Prostate gland (tissue), 2 donors: ENCODE results near the gene SFI1. TPM values are rescaled to one million over a fixed set of nuclear protein-coding genes. Genes with fewer than 3 reads are reported as not detected.
"Not testable (repeated sequence)": the region's sequence is repeated elsewhere in the genome, so short reads cannot be mapped to it uniquely, and the experiment has no call there.

Experiments used
- DNase-seq: peaks from one replicate; pipeline ENCODE4 v3.0.0-alpha.2; 2019; ENCODE audit warnings: low spot score
- H3K27ac ChIP-seq, 2 donors: fragments of 200-600 bp; sonication (generic); 2 replicates each; pipeline ENCODE4 v1.5.1; 2017 to 2019
- H3K27me3 ChIP-seq: fragments of 200-600 bp; sonication (generic); replicated peaks from 2 replicates; pipeline ENCODE4 v1.5.1; 2019; ENCODE audit not compliant: insufficient read depth
- H3K36me3 ChIP-seq, 2 donors: fragments of 200-600 bp; sonication (generic); 1 replicate in 1 of 2; 2 replicates in 1 of 2; pipeline versions ENCODE4 v1.5.1 to v1.8.1; 2017 to 2019
- H3K4me1 ChIP-seq: fragments of 200-600 bp; sonication (generic); replicated peaks from 2 replicates; pipeline ENCODE4 v1.5.1; 2019
- H3K4me3 ChIP-seq, 2 donors: fragments of 200-600 bp; sonication (generic); 2 replicates each; pipeline ENCODE4 v1.5.1; 2017 to 2019
- H3K9me3 ChIP-seq: fragments of 200-600 bp; sonication (generic); 2 replicates; pipeline ENCODE4 v1.5.1; 2017
- CTCF ChIP-seq, 4 experiments: fragments of 200-600 bp in 2 of 4; fragments of 450-650 bp in 2 of 4; sonication (generic) in 2 of 4; IDR thresholded peaks; 1 replicate in 3 of 4; 2 replicates in 1 of 4; pipeline ENCODE4 v1.5.1; 2016 to 2019; ENCODE audit warnings: antibody characterized with exemption in 4 of 4, mild to moderate bottlenecking in 2 of 4, moderate library complexity in 2 of 4
- POLR2A ChIP-seq: fragments of 450-650 bp; IDR thresholded peaks from one replicate; pipeline ENCODE4 v1.6.1; 2016; ENCODE audit warnings: antibody characterized with exemption, mild to moderate bottlenecking
- POLR2AphosphoS5 ChIP-seq: sonication (generic); formaldehyde crosslinking; IDR thresholded peaks from one replicate; pipeline ENCODE4 v1.6.1; 2017; ENCODE audit warnings: antibody characterized with exemption
- WGBS: methylation state at CpG from one replicate; pipeline ENCODE4 v1.1.5; 2018; 5-methylcytosine and 5-hydroxymethylcytosine counted together
- intact Hi-C: fragments of 100-400 bp; cut with DNase I; formaldehyde crosslinking; loops from one replicate; pipeline ENCODE4 v1.14.2; 2022
- total RNA-seq, 2 donors: library from RNA; depleted of rRNA; stranded (reverse); fragments of >200 nt; gene quantifications; one replicate each; pipeline ENCODE4 v1.1.0, GENCODE V29; 2016

Gene SFI1
- total RNA-seq, 2 donors from 2014 or later: 21.5 to 68.8 TPM

GRCh38 chr22:31509061-31509762 is 12.9 kb downstream of the SFI1 start:
- WGBS: 90% methylated on average over 6 of the region's 6 CpGs

GRCh38 chr22:31520051-31520450 is 23.7 kb downstream of the SFI1 start:
- no peaks in the 10 kb centered on the region for H3K4me1 ChIP-seq
- H3K27ac ChIP-seq: no peak overlapping the region
- no peak for DNase-seq
- H3K36me3 ChIP-seq: no peaks in the 10 kb centered on the region
- intact Hi-C loops: no loop called here
- 78% methylated on average over 4 of the region's 4 CpGs for WGBS
- TF ChIP-seq POLR2AphosphoS5: no peak
- TF ChIP-seq POLR2A: no peak
- TF ChIP-seq CTCF (IDR thresholded peaks at IDR 0.05): no peak
- no peaks in the 10 kb centered on the region for H3K27me3 ChIP-seq
- H3K9me3 ChIP-seq: no peaks in the 10 kb centered on the region
- no peak overlapping the region for H3K4me3 ChIP-seq

More at GRCh38 chr22:31509061-31509762, 12.9 kb downstream of the SFI1 start:
- H3K27ac ChIP-seq: no peak overlapping the region
- intact Hi-C loops: no loop called here
- H3K4me3 ChIP-seq: no peak overlapping the region
- no peaks in the 10 kb centered on the region for H3K4me1 ChIP-seq
- no peaks in the 10 kb centered on the region for H3K9me3 ChIP-seq
- H3K27me3 ChIP-seq: no peaks in the 10 kb centered on the region
- H3K36me3 ChIP-seq: no peaks in the 10 kb centered on the region
- no peak for TF ChIP-seq POLR2A
- no peak for TF ChIP-seq CTCF (IDR thresholded peaks at IDR 0.05)
- no peak for TF ChIP-seq POLR2AphosphoS5
- DNase-seq: no peak

GRCh38 chr22:31524132-31524531 is 27.8 kb downstream of the SFI1 start:
- H3K27ac ChIP-seq, DNase-seq, H3K9me3 ChIP-seq, H3K27me3 ChIP-seq, H3K4me1 ChIP-seq, H3K4me3 ChIP-seq, H3K36me3 ChIP-seq, intact Hi-C loops: not testable (repeated sequence)
- WGBS: 93% methylated on average over 5 of the region's 5 CpGs

- Histone ChIP-seq H3K27me3 (no peaks in the 10 kb centered on the region), H3K9me3 (no peaks in the 10 kb centered on the region), H3K36me3 (no peaks in the 10 kb centered on the region), H3K4me1 (no peaks in the 10 kb centered on the region), H3K4me3 (no peak overlapping the region), H3K27ac (no peak overlapping the region)
- 92% methylated on average over 7 of the region's 7 CpGs for WGBS
- DNase-seq: no peak
- intact Hi-C loops: no loop called here
- TF ChIP-seq CTCF (IDR thresholded peaks at IDR 0.05) (no peak), POLR2A (no peak), POLR2AphosphoS5 (no peak)
Observed at GRCh38 chr22:31526270-31526669, 29.9 kb downstream of the SFI1 start.

GRCh38 chr22:31530823-31531195 is 34.5 kb downstream of the SFI1 start:
- no peak for DNase-seq
- no peaks in the 10 kb centered on the region for H3K4me1 ChIP-seq
- TF ChIP-seq POLR2A (no peak), POLR2AphosphoS5 (no peak)
- H3K9me3 ChIP-seq: no peaks in the 10 kb centered on the region
- no peaks in the 10 kb centered on the region for H3K36me3 ChIP-seq
- 34% methylated on average over 3 of the region's 3 CpGs for WGBS
- intact Hi-C loops: no loop called here
- peak overlapping the region; percentile 48 to 50 for H3K27ac ChIP-seq
- H3K27me3 ChIP-seq: no peaks in the 10 kb centered on the region
- H3K4me3 ChIP-seq: no peak overlapping the region

GRCh38 chr22:31532060-31532459 is 35.7 kb downstream of the SFI1 start:
- intact Hi-C loops: no loop called here
- no peaks in the 10 kb centered on the region for H3K4me1 ChIP-seq
- H3K27me3 ChIP-seq: no peaks in the 10 kb centered on the region
- peak overlapping the region in 1 of 2 donors; percentile 2 for H3K27ac ChIP-seq
- 45% methylated on average over 1 of the region's 1 CpG for WGBS
- H3K9me3 ChIP-seq: no peaks in the 10 kb centered on the region
- DNase-seq: no peak
- no peaks in the 10 kb centered on the region for H3K36me3 ChIP-seq
- H3K4me3 ChIP-seq: no peak overlapping the region
- TF ChIP-seq POLR2AphosphoS5 (no peak), POLR2A (no peak), CTCF (IDR thresholded peaks at IDR 0.05) (no peak)
